AG09309 (cell line): Measurements from ENCODE around the gene RPGRIP1L.

Experiments used
- DNase-seq: peaks from one replicate; pipeline ENCODE4 v3.0.0-alpha.2; 2010; ENCODE audit warnings: low read depth
- H3K4me3 ChIP-seq: 2 replicates; pipeline ENCODE4 v1.5.1; 2011; ENCODE audit warnings: mild to moderate bottlenecking, low read depth, low read length, moderate library complexity; ENCODE audit not compliant: control insufficient read depth
- CTCF ChIP-seq: IDR thresholded peaks from 2 replicates; pipeline ENCODE4 v1.5.1; 2011; ENCODE audit warnings: mild to moderate bottlenecking, low read depth, low read length, inconsistent platforms; ENCODE audit not compliant: insufficient read depth, control insufficient read depth; ENCODE audit errors: missing control alignments

RPGRIP1L gene

GRCh38 chr16:53629607-53630312, 73.9 kb downstream of the RPGRIP1L start:
- H3K4me3 ChIP-seq = no peak overlapping the region
- no peak for TF ChIP-seq CTCF
- DNase-seq = no peak

GRCh38 chr16:53629151-53629550, 74.5 kb downstream of the RPGRIP1L start:
- no peak overlapping the region for H3K4me3 ChIP-seq
- TF ChIP-seq CTCF = no peak
- no peak for DNase-seq

- DNase-seq = no peak
- H3K4me3 ChIP-seq = no peak overlapping the region
- no peak for TF ChIP-seq CTCF
These were observed 76.8 kb downstream of the RPGRIP1L start for GRCh38 chr16:53626811-53627210.

- H3K4me3 ChIP-seq = no peak overlapping the region
- DNase-seq = no peak
- TF ChIP-seq CTCF = no peak
These were observed 77.5 kb downstream of the RPGRIP1L start for GRCh38 chr16:53626161-53626560.

- DNase-seq = no peak
- TF ChIP-seq CTCF = no peak
- no peak overlapping the region for H3K4me3 ChIP-seq
These were observed 78.4 kb downstream of the RPGRIP1L start for GRCh38 chr16:53625221-53625620.

- no peak for DNase-seq
- no peak overlapping the region for H3K4me3 ChIP-seq
- TF ChIP-seq CTCF = no peak
These were observed 81.3 kb downstream of the RPGRIP1L start for GRCh38 chr16:53622315-53622714.
